ENCODE measurements around the gene MSH6.

DNA sequence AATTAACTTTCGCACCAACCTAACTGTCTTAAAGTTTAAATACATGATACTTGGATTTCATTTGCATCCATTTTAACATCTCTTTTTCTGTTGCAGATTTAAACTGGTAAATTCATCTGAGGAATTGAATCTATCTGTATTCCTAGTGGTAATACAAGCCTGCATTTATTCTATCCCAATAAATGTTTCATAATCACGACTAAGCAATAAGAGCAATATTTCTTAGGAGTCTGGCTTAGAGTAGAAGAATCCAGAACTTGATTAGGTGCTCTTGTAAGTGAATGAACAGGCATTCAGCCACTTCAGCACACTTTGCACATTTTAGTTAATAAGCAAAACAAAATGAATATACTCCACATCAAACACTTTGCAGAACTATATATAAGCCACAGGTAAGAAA is 27.0 kb downstream of the MSH6 start:
- no peak for TF ChIP-seq POLR2A (IDR thresholded peaks at IDR 0.05; ENCODE audit: low read length)
- TF ChIP-seq GATA1 (IDR thresholded peaks at IDR 0.05; ENCODE audit: low read depth, low read length) = no peak

Measured in erythroblast (primary cell).